Spinal cord (tissue), 10 donors: ENCODE data around the gene SEMA3D. TPM values are rescaled to one million over a fixed set of nuclear protein-coding genes. Genes with fewer than 3 reads are reported as not detected.

Source experiments
- DNase-seq, 6 donors: peaks; one replicate each; pipeline versions ENCODE4 v3.0.0 to v3.0.0-alpha.2; 2013 to 2015; ENCODE audit warnings: low spot score in 6 of 6, low read depth in 4 of 6
- H3K27ac ChIP-seq: one replicate; pipeline ENCODE4 v1.5.1; 2013; ENCODE audit warnings: low read depth, low read length, control low read depth
- H3K27me3 ChIP-seq: one replicate; pipeline ENCODE4 v1.6.1; 2013; ENCODE audit warnings: low read length; ENCODE audit not compliant: control insufficient read depth, insufficient read depth
- H3K36me3 ChIP-seq: one replicate; pipeline ENCODE4 v1.6.1; 2013; ENCODE audit warnings: low read length; ENCODE audit not compliant: control insufficient read depth, insufficient read depth
- H3K4me1 ChIP-seq: one replicate; pipeline ENCODE4 v1.6.1; 2013; ENCODE audit warnings: low read length; ENCODE audit not compliant: control insufficient read depth, insufficient read depth
- H3K4me3 ChIP-seq: one replicate; pipeline ENCODE4 v1.5.1; 2013; ENCODE audit warnings: low read depth, low read length, control low read depth
- H3K9me3 ChIP-seq: one replicate; pipeline ENCODE4 v1.6.1; 2013; ENCODE audit warnings: low read length; ENCODE audit not compliant: control insufficient read depth, insufficient read depth
- WGBS: methylation state at CpG from one replicate; pipeline ENCODE4 v1.1.5; 2013; ENCODE audit warnings: missing lambda C conversion rate; ENCODE audit not compliant: insufficient coverage; 5-methylcytosine and 5-hydroxymethylcytosine counted together
- polyA plus RNA-seq, 2 donors: library from polyadenylated mRNA; unstranded; fragments of 120-200 nt; gene quantifications; one replicate each; pipeline ENCODE4 v1.2.1, GENCODE V29; 2013; ENCODE audit not compliant: insufficient read length in 2 of 2
- total RNA-seq, 2 donors: library from RNA; depleted of rRNA in 1 of 2; stranded (reverse); fragments of 120-200 nt in 1 of 2; fragments of >200 nt in 1 of 2; gene quantifications; one replicate each; pipeline versions ENCODE4 v1.2.3 to v1.2.4, GENCODE V29; 2013 to 2014
- donor health status: healthy.

SEMA3D gene
- total and polyA plus RNA-seq, 4 donors: 8.8 to 41.0 (median 24.4) TPM

DNA sequence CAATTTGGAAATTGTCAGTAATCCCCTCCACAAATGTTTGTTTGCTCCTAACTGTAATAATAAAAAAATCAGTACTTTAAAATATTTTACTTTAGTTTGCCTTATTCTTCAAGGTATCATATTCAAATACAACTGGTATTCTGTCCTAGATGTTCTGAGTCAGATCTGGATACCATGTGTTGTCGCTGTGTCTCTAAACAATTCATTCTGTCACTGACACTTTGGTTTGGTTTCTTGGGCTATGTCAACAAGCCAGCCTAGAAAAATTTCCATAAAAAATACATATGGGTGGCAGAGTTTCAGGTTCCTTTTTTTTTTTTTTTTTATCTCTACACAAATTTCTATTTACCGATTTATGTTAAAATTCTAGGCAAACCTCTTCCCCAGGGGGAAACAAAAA is 33.2 kb upstream of the SEMA3D start:
- H3K27ac ChIP-seq: no peak overlapping the region
- H3K36me3 ChIP-seq: no peaks in the 10 kb centered on the region
- no peaks in the 10 kb centered on the region for H3K27me3 ChIP-seq
- no peak overlapping the region for H3K4me3 ChIP-seq
- DNase-seq: no peak
- WGBS: no CpG with 5 or more reads among the region's 2 CpGs
- no peaks in the 10 kb centered on the region for H3K4me1 ChIP-seq
- no peaks in the 10 kb centered on the region for H3K9me3 ChIP-seq

DNA sequence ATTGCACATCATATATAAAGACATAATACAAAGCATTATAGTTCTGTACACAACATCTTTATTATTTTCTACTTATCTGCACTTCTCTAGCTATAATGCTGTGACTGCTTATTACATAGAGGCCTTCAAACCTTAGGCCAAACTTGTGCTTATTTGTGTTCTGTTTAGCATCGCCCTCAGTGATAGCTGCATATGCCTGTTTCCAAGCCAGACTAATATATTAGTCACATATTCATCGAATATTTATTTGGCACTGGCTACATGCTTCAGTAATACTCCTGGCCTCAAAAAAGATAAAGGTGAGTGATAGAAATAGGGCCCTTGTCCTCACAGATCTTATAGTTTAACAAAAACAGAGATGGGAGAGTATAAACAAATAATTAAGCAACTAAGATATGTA is 30.2 kb upstream of the SEMA3D start:
- H3K4me3 ChIP-seq: no peak overlapping the region
- no peaks in the 10 kb centered on the region for H3K4me1 ChIP-seq
- no peaks in the 10 kb centered on the region for H3K27me3 ChIP-seq
- no peaks in the 10 kb centered on the region for H3K9me3 ChIP-seq
- no CpG with 5 or more reads among the region's 2 CpGs for WGBS
- H3K36me3 ChIP-seq: no peaks in the 10 kb centered on the region
- no peak for DNase-seq
- no peak overlapping the region for H3K27ac ChIP-seq

DNA sequence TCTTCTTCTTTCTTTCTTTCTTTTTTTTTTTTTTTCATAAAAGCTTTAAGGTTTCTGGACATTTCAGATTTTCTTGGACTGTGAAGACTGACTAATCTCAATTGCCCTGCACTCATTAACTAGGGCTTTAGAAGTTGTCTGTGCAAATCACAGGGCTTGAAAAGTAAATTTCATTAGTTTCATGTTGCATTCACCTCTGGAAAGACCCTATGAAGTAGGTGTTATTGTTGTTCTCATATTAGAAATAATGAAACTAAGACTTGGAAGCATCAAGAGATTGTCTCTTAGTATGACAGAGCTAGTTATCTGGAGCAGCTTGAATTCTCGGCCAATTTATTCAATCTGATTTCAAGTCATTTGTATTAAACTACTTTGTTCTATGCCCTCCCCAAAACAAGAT is 28.2 kb upstream of the SEMA3D start:
- no peaks in the 10 kb centered on the region for H3K27me3 ChIP-seq
- no peaks in the 10 kb centered on the region for H3K36me3 ChIP-seq
- no peak for DNase-seq
- H3K4me3 ChIP-seq: no peak overlapping the region
- no peaks in the 10 kb centered on the region for H3K4me1 ChIP-seq
- no peak overlapping the region for H3K27ac ChIP-seq
- WGBS: no CpG with 5 or more reads among the region's 1 CpG
- H3K9me3 ChIP-seq: no peaks in the 10 kb centered on the region

DNA sequence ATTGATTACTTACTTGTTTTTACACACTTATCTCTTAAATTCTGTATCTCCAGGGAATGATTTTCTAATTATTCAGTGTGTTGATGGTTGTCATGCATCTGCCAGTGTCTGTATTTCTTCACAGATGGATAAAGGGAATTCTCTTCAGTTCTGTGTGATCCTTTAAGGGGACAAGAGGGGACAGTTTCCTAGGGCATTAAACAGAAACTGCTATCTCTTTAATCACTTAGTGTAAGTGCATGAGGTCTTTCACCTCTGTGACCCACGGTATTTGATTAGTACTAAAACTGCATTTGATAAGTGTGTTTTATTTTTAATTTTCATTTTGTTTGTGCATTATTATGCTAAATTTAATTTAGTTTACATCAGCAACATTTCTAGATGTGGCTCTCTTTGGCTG is 26.6 kb upstream of the SEMA3D start:
- WGBS: no CpG with 5 or more reads among the region's 1 CpG

DNA sequence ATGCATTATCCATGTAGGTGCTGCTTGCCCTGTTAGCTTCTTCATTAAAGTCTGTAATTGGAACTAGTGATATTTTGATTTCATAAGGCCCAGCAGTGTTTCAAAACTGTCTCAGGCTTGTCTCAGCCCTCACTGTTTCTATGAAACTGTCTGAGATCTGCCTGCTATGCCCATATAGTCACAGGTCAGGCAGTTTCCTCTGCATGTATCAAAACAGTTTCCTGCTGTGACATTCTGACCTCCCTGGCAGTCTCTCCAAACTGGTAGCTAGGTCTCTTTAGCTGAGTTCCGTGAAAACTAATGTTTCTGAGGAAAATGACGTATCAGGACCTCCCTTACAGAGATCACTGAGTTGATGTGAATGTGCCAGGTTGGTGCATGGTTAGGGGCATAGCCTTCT is 18.9 kb upstream of the SEMA3D start:
- H3K36me3 ChIP-seq: no peaks in the 10 kb centered on the region
- H3K27ac ChIP-seq: no peak overlapping the region
- no peak overlapping the region for H3K4me3 ChIP-seq
- DNase-seq: peak in 1 of 6 donors; percentile 5
- no CpG with 5 or more reads among the region's 2 CpGs for WGBS
- no peaks in the 10 kb centered on the region for H3K9me3 ChIP-seq
- no peaks in the 10 kb centered on the region for H3K4me1 ChIP-seq
- no peaks in the 10 kb centered on the region for H3K27me3 ChIP-seq

More for the DNA sequence above, 26.6 kb upstream of the SEMA3D start:
- no peaks in the 10 kb centered on the region for H3K36me3 ChIP-seq
- H3K27me3 ChIP-seq: no peaks in the 10 kb centered on the region
- H3K4me3 ChIP-seq: no peak overlapping the region
- DNase-seq: no peak
- H3K27ac ChIP-seq: no peak overlapping the region
- no peaks in the 10 kb centered on the region for H3K9me3 ChIP-seq
- H3K4me1 ChIP-seq: no peaks in the 10 kb centered on the region

DNA sequence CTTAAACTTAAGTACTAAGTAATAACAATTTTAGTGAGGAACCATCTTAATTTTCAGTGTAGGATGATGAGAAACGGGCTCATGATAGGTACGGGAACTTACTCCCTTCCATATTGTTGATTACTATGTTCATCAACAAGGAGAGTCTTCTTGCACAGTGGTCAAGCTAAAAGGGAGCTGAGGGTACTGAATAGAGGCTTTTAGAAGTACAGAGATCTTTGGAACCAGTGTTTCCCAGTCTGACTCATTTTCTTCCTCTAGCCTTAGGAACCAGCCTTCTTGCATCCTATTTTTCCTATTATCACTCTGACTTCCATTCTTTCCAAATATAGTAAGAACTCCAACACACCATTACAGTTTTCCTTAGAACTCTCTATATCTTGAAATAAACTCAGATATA is 17.6 kb upstream of the SEMA3D start:
- no peak overlapping the region for H3K27ac ChIP-seq
- no peak overlapping the region for H3K4me3 ChIP-seq
- WGBS: no CpG with 5 or more reads among the region's 2 CpGs
- DNase-seq: no peak
- no peaks in the 10 kb centered on the region for H3K36me3 ChIP-seq
- no peaks in the 10 kb centered on the region for H3K27me3 ChIP-seq
- H3K9me3 ChIP-seq: no peaks in the 10 kb centered on the region
- H3K4me1 ChIP-seq: no peaks in the 10 kb centered on the region

DNA sequence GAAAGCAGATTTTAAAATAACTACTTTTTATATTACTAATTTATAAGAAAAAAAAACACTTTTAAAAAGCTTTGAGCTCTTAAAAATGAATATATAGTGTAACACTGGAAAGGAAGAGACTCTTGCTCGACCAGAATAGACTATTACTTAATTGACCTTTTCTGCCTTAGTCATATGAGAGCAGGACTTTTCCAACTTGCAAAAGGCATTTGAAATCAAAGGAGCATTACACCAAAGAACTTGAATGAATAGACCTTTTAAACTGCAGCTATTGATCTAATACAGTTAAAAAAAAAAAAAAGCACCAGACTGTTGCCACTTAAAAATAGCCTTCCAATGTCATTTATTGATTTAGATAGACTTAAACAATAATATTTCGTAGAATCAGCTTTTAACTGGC is 17.2 kb upstream of the SEMA3D start:
- no CpG with 5 or more reads among the region's 2 CpGs for WGBS
- Histone ChIP-seq H3K4me3 (no peak overlapping the region), H3K4me1 (no peaks in the 10 kb centered on the region), H3K9me3 (no peaks in the 10 kb centered on the region), H3K27ac (no peak overlapping the region), H3K27me3 (no peaks in the 10 kb centered on the region), H3K36me3 (no peaks in the 10 kb centered on the region)
- no peak for DNase-seq

DNA sequence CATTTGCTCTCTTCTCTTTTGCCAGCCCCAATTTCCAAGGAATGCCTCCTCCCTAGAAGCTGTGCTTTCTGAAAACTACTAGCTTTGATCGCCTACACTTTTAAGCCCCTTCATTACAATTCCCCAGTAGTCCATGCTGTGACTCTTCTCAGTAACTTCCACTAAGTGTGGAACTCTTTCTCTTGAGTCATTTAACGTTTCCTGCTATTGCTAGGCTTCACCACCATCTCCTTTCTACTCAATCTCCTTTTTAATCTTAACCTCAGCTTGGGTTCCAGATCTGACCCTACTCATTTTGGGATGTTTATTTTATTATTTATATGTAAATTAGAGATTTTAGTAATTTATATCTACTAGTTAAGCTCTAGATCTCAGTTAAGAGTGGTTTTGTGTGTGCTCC is 14.4 kb upstream of the SEMA3D start:
- DNase-seq: no peak
- Histone ChIP-seq H3K4me3 (no peak overlapping the region), H3K9me3 (no peaks in the 10 kb centered on the region), H3K27ac (no peak overlapping the region), H3K36me3 (no peaks in the 10 kb centered on the region), H3K27me3 (no peaks in the 10 kb centered on the region), H3K4me1 (no peaks in the 10 kb centered on the region)
- 100% methylated on average over 1 of the region's 2 CpGs for WGBS

DNA sequence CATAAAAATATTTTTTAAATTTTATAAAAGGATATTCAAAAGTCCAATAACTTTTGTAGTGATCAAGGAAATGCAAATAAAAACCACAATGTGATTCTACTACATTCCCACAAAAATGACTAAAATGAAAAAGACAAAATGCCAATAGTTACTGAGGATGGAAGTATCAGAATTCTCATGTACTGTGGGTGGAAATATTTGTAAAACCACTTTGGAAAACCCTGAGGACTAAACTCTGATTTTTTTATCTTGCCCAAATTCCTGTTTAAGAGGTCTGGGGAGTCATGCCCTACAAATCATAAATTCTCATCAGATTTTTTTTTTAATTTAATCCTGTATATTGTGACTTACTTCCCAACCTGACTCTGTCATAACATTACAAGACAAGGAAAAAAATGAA is 9.8 kb upstream of the SEMA3D start:
- no peaks in the 10 kb centered on the region for H3K9me3 ChIP-seq
- no peaks in the 10 kb centered on the region for H3K27me3 ChIP-seq
- H3K4me3 ChIP-seq: no peak overlapping the region
- H3K36me3 ChIP-seq: no peaks in the 10 kb centered on the region
- no peaks in the 10 kb centered on the region for H3K4me1 ChIP-seq
- no peak overlapping the region for H3K27ac ChIP-seq
- no peak for DNase-seq

DNA sequence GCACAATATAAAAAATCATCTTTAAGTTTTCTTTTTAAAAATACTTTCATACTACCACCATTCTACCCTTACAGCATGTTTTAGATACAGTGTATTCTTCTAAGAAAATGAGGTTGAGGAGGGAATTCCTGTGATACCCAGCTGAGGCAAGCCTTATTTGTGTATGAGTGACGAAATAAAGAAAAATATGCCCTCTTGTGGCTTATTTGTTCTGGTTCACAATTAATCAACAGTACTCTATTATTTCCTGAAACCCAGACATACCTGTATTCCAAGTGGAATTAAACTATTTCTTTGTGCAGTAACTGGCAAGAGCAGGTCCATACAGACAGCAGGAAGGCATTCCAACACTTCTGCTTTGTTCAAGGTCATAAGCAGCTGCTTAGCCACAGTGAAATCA is 4.5 kb upstream of the SEMA3D start:
- no CpG with 5 or more reads among the region's 1 CpG for WGBS
- DNase-seq: peak in 2 of 6 donors; percentile 15 to 23

More for the DNA sequence above, 4.5 kb upstream of the SEMA3D start:
- no peak overlapping the region for H3K4me3 ChIP-seq
- no peak overlapping the region for H3K27ac ChIP-seq
- H3K4me1 ChIP-seq: peaks cover 5% of the 10 kb centered on the region
- H3K36me3 ChIP-seq: no peaks in the 10 kb centered on the region
- no peaks in the 10 kb centered on the region for H3K9me3 ChIP-seq
- H3K27me3 ChIP-seq: peaks cover 6% of the 10 kb centered on the region
